Mucosa of descending colon (tissue), 3 donors: ENCODE results near the gene ZYG11A. TPM values are rescaled to one million over a fixed set of nuclear protein-coding genes. Genes with fewer than 3 reads are reported as not detected.

Source experiments
- ATAC-seq: fragments of 200-7000 bp; cut with Tn5 transposase; one replicate; pipeline ENCODE4 v1.9.1; 2020; ENCODE audit warnings: mild to moderate bottlenecking, moderate library complexity
- DNase-seq, 3 donors: peaks; one replicate each; pipeline ENCODE4 v3.0.0-alpha.2; 2020
- H3K36me3 ChIP-seq: fragments of 200-600 bp; one replicate; pipeline ENCODE4 v1.8.0; 2021; ENCODE audit warnings: low read depth, mild to moderate bottlenecking
- H3K4me1 ChIP-seq: fragments of 200-600 bp; one replicate; pipeline ENCODE4 v1.8.0; 2021; ENCODE audit warnings: low read depth, mild to moderate bottlenecking
- H3K4me3 ChIP-seq: fragments of 200-600 bp; one replicate; pipeline ENCODE4 v1.8.0; 2021; ENCODE audit warnings: mild to moderate bottlenecking
- H3K9me3 ChIP-seq: fragments of 200-600 bp; one replicate; pipeline ENCODE4 v1.8.0; 2021; ENCODE audit warnings: mild to moderate bottlenecking
- intact Hi-C, 2 donors: fragments of 100-400 bp; cut with DNase I in 1 of 2; cut with micrococcal nuclease in 1 of 2; formaldehyde crosslinking; loops; one replicate each; pipeline versions ENCODE4 v1.11.0 to v1.11.1; 2022; cut with DNase I, micrococcal nuclease
- total RNA-seq, 3 donors: library from RNA; stranded (reverse); fragmentation: NEBNext Ultra II Directional in 2 of 3; extraction: Animal tissue kit (Norgen Biotek cat#: 25700) in 2 of 3; gene quantifications; one replicate each; pipeline versions ENCODE4 v1.2.1 to v1.2.4, GENCODE V29; 2021 to 2023
- TF ChIP-seq, protein P1 (sequence below): fragments of 200-600 bp; IDR thresholded peaks from one replicate; pipeline ENCODE4 v1.8.0; 2022; ENCODE audit warnings: antibody characterized with exemption, mild to moderate bottlenecking
- donor health status: DM: no; HTN: no; CAD: no; lungs with moderate emphysema.
- donor health status: DM: no; HTN: no; CAD: no.
- donor health status: DM: no; HTN: yes; CAD: no.

The ZYG11A gene
- total RNA-seq, 3 donors from 2014 or later: 0.07 to 0.12 TPM; not detected in 1

- no peaks in the 10 kb centered on the region for H3K4me1 ChIP-seq
- H3K36me3 ChIP-seq: no peaks in the 10 kb centered on the region
- no peak for ATAC-seq
- H3K4me3 ChIP-seq: no peak overlapping the region
- H3K9me3 ChIP-seq: no peaks in the 10 kb centered on the region
- TF ChIP-seq, protein P1, sequence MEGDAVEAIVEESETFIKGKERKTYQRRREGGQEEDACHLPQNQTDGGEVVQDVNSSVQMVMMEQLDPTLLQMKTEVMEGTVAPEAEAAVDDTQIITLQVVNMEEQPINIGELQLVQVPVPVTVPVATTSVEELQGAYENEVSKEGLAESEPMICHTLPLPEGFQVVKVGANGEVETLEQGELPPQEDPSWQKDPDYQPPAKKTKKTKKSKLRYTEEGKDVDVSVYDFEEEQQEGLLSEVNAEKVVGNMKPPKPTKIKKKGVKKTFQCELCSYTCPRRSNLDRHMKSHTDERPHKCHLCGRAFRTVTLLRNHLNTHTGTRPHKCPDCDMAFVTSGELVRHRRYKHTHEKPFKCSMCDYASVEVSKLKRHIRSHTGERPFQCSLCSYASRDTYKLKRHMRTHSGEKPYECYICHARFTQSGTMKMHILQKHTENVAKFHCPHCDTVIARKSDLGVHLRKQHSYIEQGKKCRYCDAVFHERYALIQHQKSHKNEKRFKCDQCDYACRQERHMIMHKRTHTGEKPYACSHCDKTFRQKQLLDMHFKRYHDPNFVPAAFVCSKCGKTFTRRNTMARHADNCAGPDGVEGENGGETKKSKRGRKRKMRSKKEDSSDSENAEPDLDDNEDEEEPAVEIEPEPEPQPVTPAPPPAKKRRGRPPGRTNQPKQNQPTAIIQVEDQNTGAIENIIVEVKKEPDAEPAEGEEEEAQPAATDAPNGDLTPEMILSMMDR: no peak
- intact Hi-C loops: no loop called here
- DNase-seq: no peak
These were observed 10.3 kb downstream of the ZYG11A start for GRCh38 chr1:52852854-52853253.

GRCh38 chr1:52855584-52855983 is 13.0 kb downstream of the ZYG11A start:
- Histone ChIP-seq H3K9me3 (no peaks in the 10 kb centered on the region), H3K4me3 (no peak overlapping the region), H3K4me1 (no peaks in the 10 kb centered on the region), H3K36me3 (no peaks in the 10 kb centered on the region)
- TF ChIP-seq, protein P1: no peak
- ATAC-seq: no peak
- no peak for DNase-seq
- intact Hi-C loops: no loop called here

DNA sequence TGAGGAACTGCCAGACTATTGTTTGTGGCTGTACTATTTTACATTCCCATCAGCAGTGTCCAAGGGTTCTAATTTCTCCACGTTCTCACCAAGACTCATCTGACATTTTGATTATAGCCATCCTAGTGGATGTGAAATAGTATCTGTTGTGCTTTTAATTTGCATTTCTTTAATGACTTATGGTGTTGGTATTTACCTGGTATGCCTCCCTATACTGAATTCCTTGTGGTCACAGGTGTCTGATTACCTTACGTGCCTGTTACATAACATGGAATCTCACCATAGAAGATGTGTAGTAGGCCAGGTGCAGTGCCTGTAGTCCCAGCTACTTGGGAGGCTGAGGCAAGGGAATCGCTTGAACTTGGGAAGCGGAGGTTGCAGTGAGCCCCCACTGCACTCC is 13.5 kb downstream of the ZYG11A start:
- ATAC-seq (no peak), DNase-seq (no peak)
- no peak overlapping the region for H3K4me3 ChIP-seq
- intact Hi-C loops: no loop called here
- H3K36me3 ChIP-seq: no peaks in the 10 kb centered on the region
- TF ChIP-seq, protein P1: no peak
- no peaks in the 10 kb centered on the region for H3K4me1 ChIP-seq
- H3K9me3 ChIP-seq: no peaks in the 10 kb centered on the region

- H3K9me3 ChIP-seq: no peaks in the 10 kb centered on the region
- no peak overlapping the region for H3K4me3 ChIP-seq
- TF ChIP-seq, protein P1: no peak
- no peaks in the 10 kb centered on the region for H3K4me1 ChIP-seq
- no peak for DNase-seq
- no peak for ATAC-seq
- no peaks in the 10 kb centered on the region for H3K36me3 ChIP-seq
- intact Hi-C loops: no loop called here
These were observed 14.9 kb downstream of the ZYG11A start for GRCh38 chr1:52857443-52857842.

DNA sequence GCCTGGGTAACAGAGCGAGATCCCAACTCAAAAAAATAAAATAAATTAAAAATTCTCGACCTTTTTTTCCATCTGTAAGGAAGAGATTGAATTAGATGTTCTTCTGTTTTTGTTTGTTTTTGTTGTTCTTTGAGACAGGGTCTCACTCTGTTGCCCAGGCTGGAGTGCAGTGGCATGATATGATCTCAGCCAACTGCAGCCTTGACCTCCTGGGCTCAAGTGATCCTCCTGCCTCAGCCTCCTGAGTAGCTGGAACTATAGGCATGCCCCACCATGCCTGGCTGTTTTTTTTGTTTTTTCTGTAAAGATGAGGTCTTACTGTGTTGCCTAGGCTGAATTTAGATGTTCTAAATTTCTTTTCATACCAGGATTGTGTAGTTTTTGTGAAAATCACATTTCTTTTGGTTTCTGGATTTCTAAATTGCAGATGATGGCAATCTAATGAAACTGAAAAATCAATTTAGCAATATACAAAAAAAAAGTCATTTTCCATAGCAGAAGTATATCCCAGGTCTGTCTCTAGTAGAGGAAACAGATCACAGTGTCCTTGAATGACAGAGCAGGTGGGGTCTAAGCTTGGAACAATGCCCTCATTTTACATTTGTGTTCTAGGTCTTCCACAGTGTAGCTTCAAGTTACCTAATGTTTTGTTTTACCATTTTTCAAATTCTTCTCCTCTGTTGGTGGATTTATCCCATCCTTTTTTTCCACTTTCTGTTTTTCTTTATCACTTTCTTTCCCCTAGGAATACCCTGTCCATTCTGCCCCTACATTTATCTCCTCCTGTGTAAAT is 20.3 kb downstream of the ZYG11A start:
- Histone ChIP-seq H3K4me1 (peaks cover 5% of the 10 kb centered on the region), H3K36me3 (no peaks in the 10 kb centered on the region), H3K9me3 (no peaks in the 10 kb centered on the region), H3K4me3 (no peak overlapping the region)
- intact Hi-C loops: no loop called here
- TF ChIP-seq, protein P1: no peak
- ATAC-seq: no peak
- no peak for DNase-seq
